ENCODE measurements around the gene FOXP1. TPM values are rescaled to one million over a fixed set of nuclear protein-coding genes. Genes with fewer than 3 reads are reported as not detected.

Gene FOXP1
- total and polyA plus RNA-seq, 2 experiments from 2014 or later = 37.4 to 59.9 TPM

- in situ Hi-C loops (cut with MboI) = no loop called here
- 91 to 96% methylated on average over 1 of the region's 1 CpG for WGBS, 2 experiments (ENCODE audit: low coverage in 1 of 2, low lambda C conversion rate in 2 of 2, missing lambda C conversion rate in 2 of 2)
These were observed 124.6 kb downstream of the FOXP1 start for GRCh38 chr3:71458895-71459294.

DNA sequence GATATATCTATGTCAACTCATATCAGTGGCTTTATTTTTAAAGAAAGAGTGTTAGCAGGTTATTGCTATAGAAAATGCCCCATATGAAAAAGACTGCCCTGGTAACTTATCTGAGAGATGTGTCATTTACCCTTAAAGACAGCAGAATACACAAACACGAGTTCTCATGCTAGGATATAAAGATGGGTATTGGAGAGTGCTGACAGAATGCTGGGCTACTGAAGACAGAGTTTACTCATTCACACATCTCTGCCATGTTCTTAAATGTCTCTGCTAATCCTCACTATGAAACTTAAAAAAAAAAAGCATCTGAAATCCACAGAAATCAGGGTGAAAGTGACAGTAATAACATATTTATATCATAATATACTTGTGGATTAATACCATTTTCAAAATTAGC is 126.7 kb downstream of the FOXP1 start:
- no peak for TF ChIP-seq EZH2phosphoT487 (IDR thresholded peaks at IDR 0.05; ENCODE audit: insufficient read depth, low read depth)
- no peak for TF ChIP-seq EZH2 (IDR thresholded peaks at IDR 0.05; ENCODE audit: insufficient read depth, poor library complexity, severe bottlenecking)
- no peak for DNase-seq
- Histone ChIP-seq H3K9ac (no peak overlapping the region), H3K4me3 (no peak overlapping the region), H4K20me1 (ENCODE audit: insufficient read depth) (no peaks in the 10 kb centered on the region; the same call in 1 of the 2 replicates), H3F3A (ENCODE audit: insufficient read depth) (peaks cover 4% of the 10 kb centered on the region; the same call in 1 of the 2 replicates), H3K9me3 (ENCODE audit: low read depth) (no peaks in the 10 kb centered on the region), H2AFZ (no peak overlapping the region), H3K36me3 (ENCODE audit: low read depth) (no peaks in the 10 kb centered on the region), H3K9me2 (ENCODE audit: insufficient read depth) (no peaks in the 10 kb centered on the region), H3K27ac (no peak overlapping the region), H3K79me2 (ENCODE audit: insufficient read depth) (peaks cover 85% of the 10 kb centered on the region), H3K4me2 (ENCODE audit: unreplicated experiment) (peak overlapping the region; percentile 25), H3K27me3 (replicated peaks; ENCODE audit: insufficient read depth) (no peaks in the 10 kb centered on the region), H3K4me1 (ENCODE audit: insufficient read depth) (peaks cover 18% of the 10 kb centered on the region)
- 57 to 69% methylated on average over 1 of the region's 1 CpG for WGBS, 2 experiments (ENCODE audit: low coverage in 1 of 2, low lambda C conversion rate in 2 of 2, missing lambda C conversion rate in 2 of 2)
- in situ Hi-C loops (cut with MboI) = no loop called here

More at GRCh38 chr3:71458895-71459294, 124.6 kb downstream of the FOXP1 start:
- Histone ChIP-seq H3K36me3 (ENCODE audit: low read depth) (no peaks in the 10 kb centered on the region), H4K20me1 (ENCODE audit: insufficient read depth) (no peaks in the 10 kb centered on the region; the same call in 1 of the 2 replicates), H3K79me2 (ENCODE audit: insufficient read depth) (peaks cover 69% of the 10 kb centered on the region), H3K9me2 (ENCODE audit: insufficient read depth) (no peaks in the 10 kb centered on the region), H3K4me2 (ENCODE audit: unreplicated experiment) (no peak overlapping the region), H3K4me3 (no peak overlapping the region), H3K4me1 (ENCODE audit: insufficient read depth) (peaks cover 24% of the 10 kb centered on the region), H3K27me3 (replicated peaks; ENCODE audit: insufficient read depth) (no peaks in the 10 kb centered on the region), H3K9me3 (ENCODE audit: low read depth) (no peaks in the 10 kb centered on the region), H3K9ac (no peak overlapping the region), H3K27ac (no peak overlapping the region), H3F3A (ENCODE audit: insufficient read depth) (peaks cover 8% of the 10 kb centered on the region), H2AFZ (no peak overlapping the region)
- DNase-seq = no peak
- TF ChIP-seq EZH2 (IDR thresholded peaks at IDR 0.05; ENCODE audit: insufficient read depth, poor library complexity, severe bottlenecking) (no peak), EZH2phosphoT487 (IDR thresholded peaks at IDR 0.05; ENCODE audit: insufficient read depth, low read depth) (no peak)

GRCh38 chr3:71456156-71456555 is 127.4 kb downstream of the FOXP1 start:
- no peaks in the 10 kb centered on the region for H3K9me2 ChIP-seq (ENCODE audit: insufficient read depth)
- no peaks in the 10 kb centered on the region for H3K27me3 ChIP-seq (replicated peaks; ENCODE audit: insufficient read depth)
- H3K79me2 ChIP-seq (ENCODE audit: insufficient read depth) = peaks cover 84% of the 10 kb centered on the region
- in situ Hi-C loops (cut with MboI) = no loop called here
- no peaks in the 10 kb centered on the region for H3K36me3 ChIP-seq (ENCODE audit: low read depth)
- H3K9me3 ChIP-seq (ENCODE audit: low read depth) = no peaks in the 10 kb centered on the region
- 62 to 73% methylated on average over 4 of the region's 4 CpGs for WGBS, 2 experiments (ENCODE audit: low coverage in 1 of 2, low lambda C conversion rate in 2 of 2, missing lambda C conversion rate in 2 of 2)
- H3F3A ChIP-seq (ENCODE audit: insufficient read depth) = peaks cover 2% of the 10 kb centered on the region; the same call in 1 of the 2 replicates
- peaks cover 16% of the 10 kb centered on the region for H3K4me1 ChIP-seq (ENCODE audit: insufficient read depth)
- no peak for DNase-seq
- H3K9ac ChIP-seq = no peak overlapping the region
- H2AFZ ChIP-seq = peak overlapping the region; percentile 31; the same call in 1 of the 2 replicates
- no peak overlapping the region for H3K27ac ChIP-seq
- TF ChIP-seq EZH2 (IDR thresholded peaks at IDR 0.05; ENCODE audit: insufficient read depth, poor library complexity, severe bottlenecking) (no peak), EZH2phosphoT487 (IDR thresholded peaks at IDR 0.05; ENCODE audit: insufficient read depth, low read depth) (no peak)
- peak overlapping the region; percentile 8; the same call in 1 of the 2 replicates for H3K4me3 ChIP-seq
- no peaks in the 10 kb centered on the region; the same call in 1 of the 2 replicates for H4K20me1 ChIP-seq (ENCODE audit: insufficient read depth)
- peak overlapping the region; percentile 25 for H3K4me2 ChIP-seq (ENCODE audit: unreplicated experiment)

- H3K4me1 ChIP-seq (ENCODE audit: insufficient read depth) = peaks cover 16% of the 10 kb centered on the region
- H3K27ac ChIP-seq = no peak overlapping the region
- 93 to 94% methylated on average over 15 of the region's 15 CpGs for WGBS, 2 experiments (ENCODE audit: low coverage in 1 of 2, low lambda C conversion rate in 2 of 2, missing lambda C conversion rate in 2 of 2)
- DNase-seq = no peak
- H4K20me1 ChIP-seq (ENCODE audit: insufficient read depth) = no peaks in the 10 kb centered on the region; the same call in 1 of the 2 replicates
- no peaks in the 10 kb centered on the region for H3K27me3 ChIP-seq (replicated peaks; ENCODE audit: insufficient read depth)
- TF ChIP-seq EZH2phosphoT487 (IDR thresholded peaks at IDR 0.05; ENCODE audit: insufficient read depth, low read depth) = no peak
- no peak for TF ChIP-seq EZH2 (IDR thresholded peaks at IDR 0.05; ENCODE audit: insufficient read depth, poor library complexity, severe bottlenecking)
- no peaks in the 10 kb centered on the region for H3K9me2 ChIP-seq (ENCODE audit: insufficient read depth)
- H3K79me2 ChIP-seq (ENCODE audit: insufficient read depth) = peaks cover 87% of the 10 kb centered on the region
- no peaks in the 10 kb centered on the region for H3K9me3 ChIP-seq (ENCODE audit: low read depth)
- no peak overlapping the region for H3K9ac ChIP-seq
- no peak overlapping the region for H3K4me3 ChIP-seq
- no peak overlapping the region for H2AFZ ChIP-seq
- in situ Hi-C loops (cut with MboI) = no loop called here
- no peak overlapping the region for H3K4me2 ChIP-seq (ENCODE audit: unreplicated experiment)
- no peaks in the 10 kb centered on the region for H3F3A ChIP-seq (ENCODE audit: insufficient read depth)
- no peaks in the 10 kb centered on the region for H3K36me3 ChIP-seq (ENCODE audit: low read depth)
These were observed 128.8 kb downstream of the FOXP1 start for GRCh38 chr3:71454512-71455403.
